Karpas-422 (cell line): ENCODE measurements around the gene SHOX. TPM values are rescaled to one million over a fixed set of nuclear protein-coding genes. Genes with fewer than 3 reads are reported as not detected.
"Not testable (repeated sequence)": the region's sequence is repeated elsewhere in the genome, so short reads cannot be mapped to it uniquely, and the experiment has no call there.

Source experiments
- DNase-seq: peaks from one replicate; pipeline ENCODE4 v3.0.0-alpha.2; 2015
- H2AFZ ChIP-seq: fragments of 200-600 bp; sonication (generic); 2 replicates; pipeline ENCODE4 v1.6.1; 2014; ENCODE audit warnings: antibody characterized with exemption, low read length, mixed read lengths
- H3K27ac ChIP-seq: fragments of 200-600 bp; sonication (generic); 2 replicates; pipeline ENCODE4 v1.5.1; 2014; ENCODE audit warnings: mild to moderate bottlenecking, low read length, moderate library complexity
- H3K27me3 ChIP-seq: fragments of 200-600 bp; sonication (generic); 2 replicates; pipeline ENCODE4 v1.6.1; 2014; ENCODE audit warnings: low read length, mixed read lengths
- H3K36me3 ChIP-seq: fragments of 200-600 bp; sonication (generic); 2 replicates; pipeline ENCODE4 v1.6.1; 2014; ENCODE audit warnings: low read length, mixed read lengths; ENCODE audit not compliant: insufficient read depth
- H3K4me1 ChIP-seq: fragments of 200-600 bp; sonication (generic); 2 replicates; pipeline ENCODE4 v1.6.1; 2014; ENCODE audit warnings: mild to moderate bottlenecking, low read length, mixed read lengths
- H3K4me2 ChIP-seq: fragments of 200-600 bp; sonication (generic); 2 replicates; pipeline ENCODE4 v1.6.1; 2014; ENCODE audit warnings: low read length, low read depth, mild to moderate bottlenecking; ENCODE audit not compliant: poor library complexity, severe bottlenecking
- H3K4me3 ChIP-seq: fragments of 200-600 bp; sonication (generic); 2 replicates; pipeline ENCODE4 v1.5.1; 2014; ENCODE audit warnings: mild to moderate bottlenecking, antibody characterized with exemption, low read length, mixed read lengths
- H3K79me2 ChIP-seq: fragments of 200-600 bp; sonication (generic); 2 replicates; pipeline ENCODE4 v1.6.1; 2014; ENCODE audit warnings: mild to moderate bottlenecking, low read length, mixed read lengths
- H3K9ac ChIP-seq: fragments of 200-600 bp; sonication (generic); 2 replicates; pipeline ENCODE4 v1.6.0; 2014; ENCODE audit warnings: low read length
- H3K9me2 ChIP-seq: fragments of 200-600 bp; sonication (generic), shearing (Covaris generic); replicated peaks from 2 replicates; pipeline ENCODE4 v1.6.0; 2014; ENCODE audit warnings: mild to moderate bottlenecking, low read length, moderate library complexity; ENCODE audit not compliant: insufficient read depth
- H3K9me3 ChIP-seq: fragments of 300-700, 200-600 bp; sonication (generic); 2 replicates; pipeline ENCODE4 v1.6.1; 2014; ENCODE audit warnings: low read length, mixed read lengths
- H4K20me1 ChIP-seq: fragments of 200-600 bp; sonication (generic); 2 replicates; pipeline ENCODE4 v1.6.1; 2014; ENCODE audit warnings: mild to moderate bottlenecking, antibody characterized with exemption, low read length, low read depth; ENCODE audit not compliant: insufficient read depth
- total RNA-seq: library from RNA; depleted of rRNA; stranded (reverse); fragments of >200 nt; shearing (Covaris generic); gene quantifications from 2 replicates; pipeline ENCODE4 v1.2.3, GENCODE V29; 2014; ENCODE audit warnings: low replicate concordance

The SHOX gene
- total RNA-seq, 1 experiment from 2014 or later, result not detected

DNA sequence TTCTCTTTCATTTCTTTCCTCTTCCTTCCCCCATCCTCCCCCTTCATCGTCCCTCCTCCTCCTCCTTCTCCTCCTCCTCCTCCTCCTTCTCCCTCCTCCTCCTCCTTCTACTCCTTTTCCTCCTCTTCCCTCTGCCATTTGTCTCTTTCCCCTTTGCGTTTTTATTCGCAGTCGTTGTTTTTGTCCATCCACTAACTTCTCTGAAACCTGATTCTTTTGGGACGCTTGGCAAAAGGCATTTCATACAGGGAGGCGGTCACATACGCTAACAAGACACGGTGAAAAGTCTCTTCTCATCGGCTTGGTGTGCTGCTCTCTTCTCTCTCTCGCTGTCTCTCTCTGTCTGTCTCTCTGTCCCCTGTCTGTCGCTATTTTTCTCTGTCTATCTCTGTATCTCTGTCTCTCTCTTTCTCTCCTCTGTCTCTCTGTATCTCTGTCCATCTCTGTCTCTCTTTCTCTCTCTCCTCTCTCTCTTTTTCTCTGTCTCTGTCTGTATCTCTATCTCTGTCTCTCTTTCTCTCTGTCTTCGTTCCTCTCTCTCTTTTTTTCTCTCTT, 5.4 kb upstream of the SHOX start:
- Histone ChIP-seq H3K9me3 (no peaks in the 10 kb centered on the region), H3K4me3 (no peak overlapping the region), H4K20me1 (no peaks in the 10 kb centered on the region), H3K4me2 (no peak overlapping the region), H3K79me2 (no peaks in the 10 kb centered on the region), H3K4me1 (no peaks in the 10 kb centered on the region), H3K9me2 (no peaks in the 10 kb centered on the region), H3K9ac (no peak overlapping the region), H2AFZ (no peak overlapping the region), H3K27me3 (no peaks in the 10 kb centered on the region), H3K36me3 (no peaks in the 10 kb centered on the region), H3K27ac (no peak overlapping the region)
- no peak for DNase-seq

DNA sequence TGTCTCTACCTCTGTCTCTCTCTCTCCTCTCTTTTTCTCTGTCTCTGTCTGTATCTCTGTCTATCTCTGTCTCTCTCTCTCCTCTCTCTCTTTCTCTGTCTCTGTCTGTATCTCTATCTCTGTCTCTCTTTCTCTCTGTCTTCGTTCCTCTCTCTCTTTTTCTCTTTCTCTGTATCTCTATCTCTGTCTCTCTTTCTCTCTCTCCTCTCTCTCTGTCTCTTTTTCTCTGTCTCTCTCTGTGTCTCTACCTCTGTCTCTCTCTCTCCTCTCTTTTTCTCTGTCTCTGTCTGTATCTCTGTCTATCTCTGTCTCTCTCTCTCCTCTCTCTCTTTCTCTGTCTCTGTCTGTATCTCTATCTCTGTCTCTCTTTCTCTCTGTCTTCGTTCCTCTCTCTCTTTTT, 4.5 kb upstream of the SHOX start:
- H2AFZ ChIP-seq, H3K79me2 ChIP-seq, DNase-seq: not testable (repeated sequence)

DNA sequence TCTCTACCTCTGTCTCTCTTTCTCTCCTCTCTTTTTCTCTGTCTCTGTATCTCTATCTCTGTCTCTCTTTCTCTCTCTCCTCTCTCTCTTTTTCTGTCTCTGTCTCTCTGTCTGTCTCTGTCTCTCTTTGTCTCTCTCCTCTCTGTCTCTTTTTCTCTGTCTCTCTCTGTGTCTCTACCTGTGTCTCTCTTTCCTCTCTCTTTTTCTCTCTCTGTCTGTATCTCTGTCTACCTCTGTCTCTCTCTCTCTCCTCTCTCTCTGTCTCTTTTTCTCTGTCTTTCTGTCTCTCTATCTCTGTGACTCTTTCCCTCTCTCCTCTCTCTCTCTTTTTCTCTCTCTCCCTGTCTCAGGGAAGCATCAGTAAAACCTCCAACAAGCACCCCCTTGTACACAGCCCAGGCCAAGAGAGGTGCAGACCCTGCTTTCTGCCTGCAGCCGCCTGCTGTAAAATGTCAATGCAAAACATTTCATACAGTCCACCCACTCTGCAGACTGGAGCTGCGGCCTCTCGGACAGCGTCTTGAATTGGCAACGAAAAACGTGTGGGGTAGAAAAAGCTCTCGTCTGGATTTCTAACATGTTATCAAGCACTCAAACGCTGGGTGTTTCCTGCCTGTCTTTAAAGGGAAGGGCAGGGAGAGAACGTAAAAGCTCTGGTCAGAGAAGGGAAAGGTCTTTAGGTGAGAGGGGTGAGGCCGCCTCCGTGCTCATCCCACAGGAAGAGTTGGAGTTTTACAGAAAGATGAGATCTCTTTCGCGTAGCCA, 3.7 kb upstream of the SHOX start:
- no peaks in the 10 kb centered on the region for H3K27me3 ChIP-seq
- H3K9me2 ChIP-seq, result no peaks in the 10 kb centered on the region

More for the DNA sequence above, 4.5 kb upstream of the SHOX start:
- H3K4me1 ChIP-seq, H3K36me3 ChIP-seq, H3K9ac ChIP-seq, H3K4me3 ChIP-seq, H3K27me3 ChIP-seq, H3K9me2 ChIP-seq, H4K20me1 ChIP-seq, H3K9me3 ChIP-seq, H3K27ac ChIP-seq, H3K4me2 ChIP-seq: not testable (repeated sequence)

DNA sequence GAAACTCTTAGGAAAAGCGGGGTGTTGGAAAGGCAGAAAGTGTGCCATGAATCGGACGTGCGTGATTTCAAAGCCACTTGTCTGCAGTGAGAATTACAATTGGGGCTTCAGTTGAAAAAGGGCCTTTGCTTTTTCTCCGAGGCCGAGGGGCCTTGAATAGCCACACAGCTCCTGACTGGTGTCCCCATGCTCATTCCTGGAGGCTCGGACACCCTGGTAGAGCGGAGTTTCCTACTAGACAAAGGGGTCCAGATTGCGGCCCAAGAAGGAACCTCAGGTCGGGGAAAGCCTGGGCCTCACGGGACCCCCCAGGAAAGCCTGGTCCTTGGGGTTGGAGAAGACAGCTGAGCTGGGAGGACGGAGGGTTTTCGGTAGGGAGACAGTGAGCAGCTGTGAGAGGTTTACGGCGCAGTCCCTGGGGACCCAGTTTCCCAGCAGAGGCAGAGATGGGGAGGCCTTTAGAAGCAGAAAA, 3.0 kb upstream of the SHOX start:
- Histone ChIP-seq H3K9me2 (no peaks in the 10 kb centered on the region), H3K4me1 (no peaks in the 10 kb centered on the region), H3K27ac (no peak overlapping the region), H3K27me3 (no peaks in the 10 kb centered on the region), H3K4me2 (no peak overlapping the region), H3K9ac (no peak overlapping the region), H3K36me3 (no peaks in the 10 kb centered on the region), H4K20me1 (no peaks in the 10 kb centered on the region), H3K79me2 (no peaks in the 10 kb centered on the region), H3K9me3 (no peaks in the 10 kb centered on the region), H3K4me3 (no peak overlapping the region), H2AFZ (no peak overlapping the region)
- DNase-seq, result no peak

More for the DNA sequence above, 3.7 kb upstream of the SHOX start:
- no peaks in the 10 kb centered on the region for H4K20me1 ChIP-seq
- H3K4me3 ChIP-seq, result no peak overlapping the region
- no peak for DNase-seq
- H3K4me1 ChIP-seq, result no peaks in the 10 kb centered on the region
- H3K36me3 ChIP-seq, result no peaks in the 10 kb centered on the region
- H3K79me2 ChIP-seq, result no peaks in the 10 kb centered on the region
- no peak overlapping the region for H3K4me2 ChIP-seq
- H3K9ac ChIP-seq, result no peak overlapping the region
- H3K9me3 ChIP-seq, result no peaks in the 10 kb centered on the region
- H2AFZ ChIP-seq, result no peak overlapping the region
- no peak overlapping the region for H3K27ac ChIP-seq

DNA sequence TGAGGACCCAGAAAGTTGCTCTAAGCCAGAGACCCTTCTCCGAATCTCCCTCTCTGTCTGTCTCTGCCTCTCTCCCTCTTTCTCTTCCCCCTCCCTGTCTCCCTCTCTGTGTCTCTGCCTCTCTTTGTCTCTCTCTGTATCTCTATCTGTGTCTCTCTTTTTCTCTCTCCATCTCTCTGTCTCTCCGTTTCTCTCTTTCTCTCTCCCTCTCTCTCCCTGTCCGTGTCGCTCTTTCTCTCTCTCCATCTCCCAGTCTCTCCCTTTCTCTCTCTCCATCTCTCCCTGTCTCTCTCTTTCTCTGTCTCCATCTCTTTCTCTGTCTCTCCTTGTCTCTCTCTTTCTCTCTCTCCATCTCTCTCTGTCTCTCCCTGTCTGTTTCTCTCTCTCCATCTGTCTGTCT, 2.6 kb upstream of the SHOX start:
- Histone ChIP-seq H3K27ac (no peak overlapping the region), H3K4me3 (no peak overlapping the region), H4K20me1 (no peaks in the 10 kb centered on the region), H3K9me2 (no peaks in the 10 kb centered on the region), H3K27me3 (no peaks in the 10 kb centered on the region), H3K79me2 (no peaks in the 10 kb centered on the region), H3K4me1 (no peaks in the 10 kb centered on the region), H3K9me3 (no peaks in the 10 kb centered on the region), H3K9ac (no peak overlapping the region), H3K36me3 (no peaks in the 10 kb centered on the region), H3K4me2 (no peak overlapping the region), H2AFZ (no peak overlapping the region)
- no peak for DNase-seq

- Histone ChIP-seq H3K36me3 (no peaks in the 10 kb centered on the region), H3K4me2 (no peak overlapping the region), H3K4me1 (no peaks in the 10 kb centered on the region), H3K9ac (no peak overlapping the region), H3K4me3 (no peak overlapping the region), H3K79me2 (no peaks in the 10 kb centered on the region), H3K27ac (no peak overlapping the region), H3K9me3 (no peaks in the 10 kb centered on the region), H3K9me2 (no peaks in the 10 kb centered on the region), H4K20me1 (no peaks in the 10 kb centered on the region), H3K27me3 (no peaks in the 10 kb centered on the region), H2AFZ (no peak overlapping the region)
- DNase-seq, result no peak
Observed at GRCh38 chrX:629230-630006, 1.2 kb upstream of the SHOX start.

- Histone ChIP-seq H2AFZ (no peak overlapping the region), H3K36me3 (no peaks in the 10 kb centered on the region), H4K20me1 (no peaks in the 10 kb centered on the region), H3K9me3 (no peaks in the 10 kb centered on the region), H3K79me2 (no peaks in the 10 kb centered on the region), H3K4me2 (no peak overlapping the region), H3K4me3 (no peak overlapping the region), H3K9me2 (no peaks in the 10 kb centered on the region), H3K27ac (no peak overlapping the region), H3K4me1 (no peaks in the 10 kb centered on the region), H3K9ac (no peak overlapping the region), H3K27me3 (no peaks in the 10 kb centered on the region)
- DNase-seq, result no peak
Observed at GRCh38 chrX:630007-630611, 482 bp upstream of the SHOX start.

DNA sequence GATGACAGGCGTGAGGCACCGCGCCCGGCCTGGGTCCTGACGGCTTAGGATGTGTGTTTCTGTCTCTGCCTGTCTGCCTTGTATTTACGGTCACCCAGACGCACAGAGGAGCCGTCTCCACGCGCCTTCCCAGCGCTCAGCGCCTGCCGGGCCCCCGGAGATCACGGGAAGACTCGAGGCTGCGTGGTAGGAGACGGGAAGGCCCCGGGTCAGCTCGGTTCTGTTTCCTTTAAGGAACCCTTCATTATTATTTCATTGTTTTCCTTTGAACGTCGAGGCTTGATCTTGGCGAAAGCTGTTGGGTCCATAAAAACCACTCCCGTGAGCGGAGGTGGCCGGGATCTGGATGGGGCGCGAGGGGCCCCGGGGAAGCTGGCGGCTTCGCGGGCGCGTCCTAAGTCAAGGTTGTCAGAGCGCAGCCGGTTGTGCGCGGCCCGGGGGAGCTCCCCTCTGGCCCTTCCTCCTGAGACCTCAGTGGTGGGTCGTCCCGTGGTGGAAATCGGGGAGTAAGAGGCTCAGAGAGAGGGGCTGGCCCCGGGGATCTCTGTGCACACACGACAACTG, 1.3 kb downstream of the SHOX start:
- no peak overlapping the region for H3K4me3 ChIP-seq
- no peak overlapping the region for H3K4me2 ChIP-seq
- no peak overlapping the region for H3K9ac ChIP-seq
- H3K9me2 ChIP-seq, result no peaks in the 10 kb centered on the region
- H3K4me1 ChIP-seq, result no peaks in the 10 kb centered on the region
- H3K27ac ChIP-seq, result no peak overlapping the region
- no peaks in the 10 kb centered on the region for H3K27me3 ChIP-seq
- H3K9me3 ChIP-seq, result no peaks in the 10 kb centered on the region
- H4K20me1 ChIP-seq, result no peaks in the 10 kb centered on the region
- H2AFZ ChIP-seq, result no peak overlapping the region
- no peak for DNase-seq
- no peaks in the 10 kb centered on the region for H3K36me3 ChIP-seq
- H3K79me2 ChIP-seq, result no peaks in the 10 kb centered on the region
